ENCODE measurements around the gene CTBP2. TPM values are rescaled to one million over a fixed set of nuclear protein-coding genes. Genes with fewer than 3 reads are reported as not detected.

Gene CTBP2
- total RNA-seq, 1 experiment from 2014 or later: 212 TPM

DNA sequence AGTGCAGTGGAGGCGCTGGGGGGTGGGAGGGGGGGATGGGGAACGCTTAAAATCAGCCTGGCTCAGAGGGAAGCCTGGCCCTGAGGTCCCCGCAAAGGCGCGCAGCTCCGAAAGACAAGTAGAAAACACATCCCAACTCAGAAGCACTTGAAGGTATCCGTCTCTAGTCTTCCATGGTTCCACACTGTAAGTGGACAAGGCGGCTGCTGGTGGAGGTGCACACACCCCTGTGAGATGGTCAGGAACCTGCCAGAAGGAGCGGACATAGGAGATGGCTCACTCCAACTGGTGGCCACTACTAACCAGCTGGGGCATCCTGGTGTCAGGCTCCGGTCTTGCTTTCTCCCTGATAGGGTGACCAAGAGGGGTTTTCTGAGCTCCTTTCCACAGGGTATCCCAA lies 41.7 kb downstream of the CTBP2 start:
- Histone ChIP-seq H3K4me2 (ENCODE audit: insufficient read depth, insufficient read length, low read length) (peak overlapping the region; percentile 0), H2AK5ac (ENCODE audit: insufficient read length, low read length) (no peak overlapping the region), H2BK15ac (ENCODE audit: low read depth, low read length) (no peak overlapping the region), H3K79me1 (ENCODE audit: insufficient read depth, low read depth, low read length, poor library complexity, severe bottlenecking) (peaks cover 2% of the 10 kb centered on the region), H3K79me2 (ENCODE audit: insufficient read depth, low read length) (peaks cover 94% of the 10 kb centered on the region), H4K8ac (replicated peaks; ENCODE audit: insufficient read length, low read depth, low read length) (no peak overlapping the region), H3K4me1 (ENCODE audit: insufficient read depth, low read length) (peaks cover 16% of the 10 kb centered on the region), H2BK5ac (ENCODE audit: insufficient read length, low read length) (no peak overlapping the region), H3K4ac (ENCODE audit: low read depth, low read length) (no peak overlapping the region), H3K23ac (ENCODE audit: insufficient read length, low read depth, low read length) (no peak overlapping the region), H3K27me3 (ENCODE audit: insufficient read depth, low read length) (no peaks in the 10 kb centered on the region), H2AFZ (ENCODE audit: low read length) (no peak overlapping the region), H3K14ac (ENCODE audit: insufficient read depth, low read length) (no peak overlapping the region), H2BK20ac (ENCODE audit: low read depth, low read length, poor library complexity, severe bottlenecking) (no peak overlapping the region), H3K9me3 (ENCODE audit: control insufficient read depth, low read depth, low read length) (no peaks in the 10 kb centered on the region), H3K23me2 (ENCODE audit: insufficient read length, low read depth, low read length, poor library complexity, severe bottlenecking) (no peaks in the 10 kb centered on the region), H2BK12ac (ENCODE audit: insufficient read length, low read depth, low read length) (no peak overlapping the region), H3T11ph (ENCODE audit: low read length) (no peak overlapping the region), H3K9ac (ENCODE audit: extremely low read depth, insufficient read length, low read length) (no peak overlapping the region), H4K20me1 (ENCODE audit: control insufficient read depth, insufficient read depth, insufficient read length) (peaks cover 5% of the 10 kb centered on the region), H2BK120ac (ENCODE audit: low read depth, low read length, poor library complexity, severe bottlenecking) (no peak overlapping the region), H4K91ac (ENCODE audit: insufficient read length, low read depth, low read length) (no peak overlapping the region), H4K5ac (ENCODE audit: insufficient read length, low read depth, low read length) (no peak overlapping the region), H3K27ac (ENCODE audit: insufficient read length, low read depth, low read length) (no peak overlapping the region), H3K18ac (ENCODE audit: insufficient read length, low read depth, low read length) (no peak overlapping the region), H3K56ac (ENCODE audit: insufficient read length, low read depth, low read length) (no peak overlapping the region)
- no peak for DNase-seq
- Mint-ChIP-seq H3K4me3 (no peak overlapping the region; a peak in 1 of 5 replicates), H3K4me1 (peaks cover 74 to 82% of the 10 kb centered on the region in 2 experiments), H3K27me3 (ENCODE audit: low read depth) (no peaks in the 10 kb centered on the region), H3K27ac (peak overlapping the region in 1 of 3 experiments; percentile 59; a peak in 1 of 7 replicates), H3K36me3 (ENCODE audit: insufficient read depth in 1 of 3, low read depth in 3 of 3) (peaks cover 26 to 39% (median 35%) of the 10 kb centered on the region in 3 experiments; a peak in 6 of 7 replicates), H3K9me3 (no peaks in the 10 kb centered on the region)
- WGBS (ENCODE audit: extremely low coverage, insufficient read length, low lambda C conversion rate): no CpG with 5 or more reads among the region's 10 CpGs
- TF ChIP-seq CTCF (conservative IDR thresholded peaks at IDR 0.05): no peak
